GM21367 (cell line): ENCODE results near the gene CORO2B.

Experiments
- ATAC-seq: cut with Tn5 transposase; IDR thresholded peaks from one replicate; pipeline ENCODE4 v1.9.1; 2021; ENCODE audit not compliant: unreplicated experiment

Gene CORO2B

GRCh38 chr15:68578980-68579935 is at the start of gene CORO2B:
CORO2B (plus strand) TSS chr15:68578993; CDS start chr15:68579263, 270 bp downstream.
- ATAC-seq = no peak

GRCh38 chr15:68531387-68532179 is 47.2 kb upstream of the CORO2B start:
- ATAC-seq = no peak

GRCh38 chr15:68536331-68537095 is 42.3 kb upstream of the CORO2B start:
- no peak for ATAC-seq

GRCh38 chr15:68537097-68537496 is 41.7 kb upstream of the CORO2B start:
- ATAC-seq = no peak

- ATAC-seq = no peak
Measured at GRCh38 chr15:68537506-68537905, 41.3 kb upstream of the CORO2B start.

- no peak for ATAC-seq
Measured at GRCh38 chr15:68538311-68538710, 40.5 kb upstream of the CORO2B start.

- ATAC-seq = no peak
Measured at GRCh38 chr15:68541743-68542142, 37.0 kb upstream of the CORO2B start.

GRCh38 chr15:68542348-68542747 is 36.4 kb upstream of the CORO2B start:
- no peak for ATAC-seq

GRCh38 chr15:68542771-68543164 is 36.0 kb upstream of the CORO2B start:
- no peak for ATAC-seq

GRCh38 chr15:68543165-68544008 is 35.4 kb upstream of the CORO2B start:
- no peak for ATAC-seq

GRCh38 chr15:68546318-68546717 is 32.5 kb upstream of the CORO2B start:
- ATAC-seq = no peak

- ATAC-seq = no peak
Measured at GRCh38 chr15:68548364-68548763, 30.4 kb upstream of the CORO2B start.

- ATAC-seq = no peak
Measured at GRCh38 chr15:68550004-68550403, 28.8 kb upstream of the CORO2B start.

GRCh38 chr15:68550498-68551295 is 28.1 kb upstream of the CORO2B start:
- ATAC-seq = no peak

- ATAC-seq = no peak
Measured at GRCh38 chr15:68551296-68551635, 27.5 kb upstream of the CORO2B start.

GRCh38 chr15:68552344-68552743 is 26.4 kb upstream of the CORO2B start:
- ATAC-seq = no peak

GRCh38 chr15:68552773-68553172 is 26.0 kb upstream of the CORO2B start:
- ATAC-seq = no peak

GRCh38 chr15:68553314-68553993 is 25.3 kb upstream of the CORO2B start:
- no peak for ATAC-seq
